Heart left ventricle (tissue), 16 donors: ENCODE measurements around the gene HSPA14. TPM values are rescaled to one million over a fixed set of nuclear protein-coding genes. Genes with fewer than 3 reads are reported as not detected.

Experiments
- ATAC-seq, 4 donors: fragments of 200-7000 bp; cut with Tn5 transposase; one replicate each; pipeline ENCODE4 v1.9.1; 2020 to 2022; ENCODE audit warnings: moderate library complexity in 4 of 4, mild to moderate bottlenecking in 3 of 4, moderate number of reproducible peaks in 1 of 4
- DNase-seq, 5 donors: peaks; one replicate each; pipeline ENCODE4 v3.0.0-alpha.2; 2020
- H3K27ac ChIP-seq, 12 donors: fragments of 200-600 bp; sonication (generic) in 4 of 12; one replicate each; pipeline versions ENCODE4 v1.5.0 to v1.8.0; 2016 to 2022; ENCODE audit warnings: mild to moderate bottlenecking in 2 of 12
- H3K27me3 ChIP-seq, 9 donors: fragments of 200-600 bp; sonication (generic) in 2 of 9; one replicate each; pipeline versions ENCODE4 v1.5.1 to v1.8.0; 2016 to 2022; ENCODE audit warnings: mild to moderate bottlenecking in 3 of 9
- H3K36me3 ChIP-seq, 9 donors: fragments of 200-600 bp; sonication (generic) in 2 of 9; one replicate each; pipeline versions ENCODE4 v1.5.0 to v1.8.0; 2018 to 2022; ENCODE audit warnings: mild to moderate bottlenecking in 2 of 9
- H3K4me1 ChIP-seq, 12 donors: fragments of 200-600 bp; sonication (generic) in 4 of 12; one replicate each; pipeline versions ENCODE4 v1.5.0 to v1.8.0; 2016 to 2022; ENCODE audit warnings: mild to moderate bottlenecking in 3 of 12
- H3K4me3 ChIP-seq, 12 donors: fragments of 200-600 bp; sonication (generic) in 4 of 12; one replicate each; pipeline versions ENCODE4 v1.5.0 to v1.8.0; 2017 to 2022; ENCODE audit warnings: mild to moderate bottlenecking in 9 of 12, moderate library complexity in 4 of 12
- H3K9me3 ChIP-seq, 12 donors: fragments of 200-600 bp; sonication (generic) in 4 of 12; one replicate each; pipeline versions ENCODE4 v1.5.0 to v1.8.0; 2016 to 2022; ENCODE audit warnings: mild to moderate bottlenecking in 1 of 12
- CTCF ChIP-seq, 12 donors: fragments of 200-600 bp; sonication (generic) in 4 of 12; IDR thresholded peaks; one replicate each; pipeline versions ENCODE4 v1.5.0 to v1.8.0; 2018 to 2022; ENCODE audit warnings: antibody characterized with exemption in 12 of 12, mild to moderate bottlenecking in 5 of 12
- POLR2A ChIP-seq, 2 donors: fragments of 450-650 bp; IDR thresholded peaks; one replicate each; pipeline ENCODE4 v1.6.1; 2017; ENCODE audit warnings: antibody characterized with exemption in 2 of 2, mild to moderate bottlenecking in 2 of 2, moderate library complexity in 2 of 2
- whole genome bisulfite sequencing, 4 donors: extraction: QIAGEN DNeasy Blood & Tissue Kit in 2 of 4; methylation state at CpG; one replicate each; pipeline versions ENCODE4 v1.1.5 to v1.1.7; 2013 to 2018; 5-methylcytosine and 5-hydroxymethylcytosine counted together
- intact Hi-C, 10 donors: fragments of 100-400 bp; cut with DNase I; formaldehyde crosslinking; loops; one replicate each; pipeline versions ENCODE4 v1.11.1 to v1.14.2; 2022
- polyA plus RNA-seq, 2 donors: library from polyadenylated mRNA; stranded (reverse); fragments of 200-250 nt; gene quantifications; one replicate each; pipeline ENCODE4 v1.2.3, GENCODE V29; 2013
- total RNA-seq, 9 donors: library from RNA; depleted of rRNA in 2 of 9; stranded (reverse); fragments of >200 nt in 2 of 9; fragmentation: NEBNext Ultra II Directional in 3 of 9; extraction: Animal tissue kit (Norgen Biotek cat#: 25700) in 3 of 9; gene quantifications; one replicate each; pipeline versions ENCODE4 v1.1.0 to v1.2.4, GENCODE V29; 2016 to 2023
- donor health status: ischemic (EF 13 %, LVEDD 7.1; RV severe dilation, severe dysfunction).
- donor health status: healthy with polysubstance abuse.
- donor health status: DM: no; HTN: yes; CAD: no.
- donor health status: DM: no; HTN: no; CAD: no.
- donor health status: ischemic (EF 25% LVEDD 6.9; RV normal size, moderate dysfunction).
- donor health status: ischemic (EF 25% LVEDD 5.7; RV mildly dilated, moderate dysfunction).
- donor health status: healthy.
- donor health status: DM: yes; HTN: yes; CAD: no.
- donor health status: ischemic (EF 35%, LVEDD 5.7; RV mildly dilated, moderate dysfunction).
- donor health status: nonischemic (EF 11% LVEDD 7.7; RV severe dilation, severe dysfunction).
- donor health status: DM: yes; HTN: yes; CAD: no.
- donor health status: PGD.
- donor health status: ischemic (EF 29% LVEDD 5.4; RV normal size, mild dysfunction).
- donor health status: nonischemic (EF 23%, LVEDD 6.1; RV moderate dilation, normal function).

HSPA14 gene
- total and polyA plus RNA-seq, 11 donors, result 6.2 to 16.9 (median 8.3) TPM

- Histone ChIP-seq H3K36me3 (peaks cover 0 to 4% (median 0%) of the 10 kb centered on the region in 9 donors), H3K27ac (peak overlapping the region; percentile 34 to 99 (median 97)), H3K4me3 (peak overlapping the region in 11 of 12 donors; percentile 74 to 97 (median 90)), H3K9me3 (no peaks in the 10 kb centered on the region), H3K4me1 (peaks cover 0 to 36% (median 22%) of the 10 kb centered on the region in 12 donors), H3K27me3 (no peaks in the 10 kb centered on the region)
- DNase-seq, result peak in 4 of 5 donors; percentile 27 to 56 (median 36)
- TF ChIP-seq CTCF (IDR thresholded peaks at IDR 0.05) (no peak), POLR2A (IDR thresholded peaks at IDR 0.05) (no peak)
- ATAC-seq, result peak in 1 of 4 donors; percentile 56
- intact Hi-C loops, result loop anchor here in 6 of 10 donors (2.0 to 10.0 kb wide), 6 partner anchors 34 to 218 kb away; partner anchors contain the start of genes CDNF (in 5 of the 6), HSPA14 (in 5 of the 6), MSANTD7 (in 5 of the 6) and DCLRE1C (in 2 of the 6)
- 51 to 73% (median 56%) methylated on average over 9 of the region's 9 CpGs for WGBS, 4 donors
Observed at GRCh38 chr10:14876764-14877163, 38.7 kb downstream of the HSPA14 start.

- ATAC-seq, result peak; percentile 89 to 98 (median 95)
- intact Hi-C loops, result loop anchor here in 8 of 10 donors (1.0 to 10.0 kb wide), 9 partner anchors 36 to 216 kb away; partner anchors contain the start of genes CDNF (in 5 of the 8), HSPA14 (in 5 of the 8), MSANTD7 (in 5 of the 8) and DCLRE1C (in 3 of the 8)
- TF ChIP-seq POLR2A (IDR thresholded peaks at IDR 0.05) (peak in 1 of 2 donors; percentile 72), CTCF (IDR thresholded peaks at IDR 0.05) (peak in 5 of 12 donors; percentile 13 to 37 (median 29))
- peak; percentile 96 to 98 (median 97) for DNase-seq
- Histone ChIP-seq H3K4me1 (peaks cover 0 to 36% (median 22%) of the 10 kb centered on the region in 12 donors), H3K4me3 (peak within 1 kb of the TSS; percentile 74 to 97 (median 90)), H3K9me3 (no peaks in the 10 kb centered on the region), H3K27ac (peak within 1 kb of the TSS; percentile 82 to 99 (median 97)), H3K27me3 (no peaks in the 10 kb centered on the region), H3K36me3 (no peaks in the 10 kb centered on the region)
- 0 to 1% (median 0%) methylated on average over 34 to 102 of the region's 102 CpGs for WGBS, 4 donors
Observed at GRCh38 chr10:14878266-14879123, 40.4 kb downstream of the HSPA14 start, which contains the start of gene SUV39H2. SUV39H2 (plus strand) TSS chr10:14878866; CDS start chr10:14878889, 23 bp downstream.

GRCh38 chr10:14879124-14879927 is 41.2 kb downstream of the HSPA14 start:
- peak overlapping the region; percentile 74 to 97 (median 90) for H3K4me3 ChIP-seq
- H3K27ac ChIP-seq, result peak overlapping the region in 11 of 12 donors; percentile 46 to 99 (median 97)
- ATAC-seq, result no peak
- peak in 1 of 5 donors; percentile 32 for DNase-seq
- no peaks in the 10 kb centered on the region for H3K27me3 ChIP-seq
- no peaks in the 10 kb centered on the region for H3K9me3 ChIP-seq
- intact Hi-C loops, result loop anchor here in 6 of 10 donors (2.0 to 10.0 kb wide), 7 partner anchors 37 to 215 kb away; partner anchors contain the start of genes CDNF (in 4 of the 6), HSPA14 (in 4 of the 6), MSANTD7 (in 4 of the 6) and DCLRE1C (in 3 of the 6)
- WGBS, 4 donors, result 0 to 1% (median 1%) methylated on average over 43 to 60 of the region's 60 CpGs
- TF ChIP-seq CTCF (IDR thresholded peaks at IDR 0.05), result no peak
- no peak for TF ChIP-seq POLR2A (IDR thresholded peaks at IDR 0.05)
- peaks cover 0 to 36% (median 22%) of the 10 kb centered on the region in 12 donors for H3K4me1 ChIP-seq
- no peaks in the 10 kb centered on the region for H3K36me3 ChIP-seq
